HEK293 (cell line): ENCODE results near the gene CNPPD1.

Source experiments
- CTCF ChIP-seq: fragments of 450-650 bp; formaldehyde crosslinking; IDR thresholded peaks from 2 replicates; pipeline ENCODE4 v1.5.1; 2016; ENCODE audit warnings: missing biosample characterization, missing genetic modification characterization
- SALL2 ChIP-seq: fragments of 450-650 bp; formaldehyde crosslinking; IDR thresholded peaks from 2 replicates; pipeline ENCODE4 v1.5.0; 2017; ENCODE audit warnings: missing biosample characterization, mild to moderate bottlenecking, missing genetic modification characterization, borderline replicate concordance
- ZBTB44 ChIP-seq: fragments of 450-650 bp; IDR thresholded peaks from 2 replicates; pipeline ENCODE4 v1.5.1; 2018; ENCODE audit warnings: missing biosample characterization, mild to moderate bottlenecking, missing genetic modification characterization
- ZNF175 ChIP-seq: fragments of 450-650 bp; formaldehyde crosslinking; IDR thresholded peaks from 2 replicates; pipeline ENCODE4 v1.5.1; 2016; ENCODE audit warnings: missing biosample characterization, missing genetic modification characterization
- ZNF239 ChIP-seq: fragments of 450-650 bp; formaldehyde crosslinking; IDR thresholded peaks from 2 replicates; pipeline ENCODE4 v1.5.1; 2016; ENCODE audit warnings: missing biosample characterization, missing genetic modification characterization
- ZNF530 ChIP-seq: fragments of 450-650 bp; formaldehyde crosslinking; IDR thresholded peaks from 2 replicates; pipeline ENCODE4 v1.5.1; 2016; ENCODE audit warnings: low read depth, missing biosample characterization, missing genetic modification characterization
- TF ChIP-seq, protein P1 (sequence below): fragments of 450-650 bp; formaldehyde crosslinking; IDR thresholded peaks from 2 replicates; pipeline ENCODE4 v1.5.1; 2017; ENCODE audit warnings: missing biosample characterization, missing genetic modification characterization

GRCh38 chr2:219218732-219219701 lies 42.3 kb upstream of the CNPPD1 start, which contains the start of gene ABCB6:
- TF ChIP-seq, protein P1, sequence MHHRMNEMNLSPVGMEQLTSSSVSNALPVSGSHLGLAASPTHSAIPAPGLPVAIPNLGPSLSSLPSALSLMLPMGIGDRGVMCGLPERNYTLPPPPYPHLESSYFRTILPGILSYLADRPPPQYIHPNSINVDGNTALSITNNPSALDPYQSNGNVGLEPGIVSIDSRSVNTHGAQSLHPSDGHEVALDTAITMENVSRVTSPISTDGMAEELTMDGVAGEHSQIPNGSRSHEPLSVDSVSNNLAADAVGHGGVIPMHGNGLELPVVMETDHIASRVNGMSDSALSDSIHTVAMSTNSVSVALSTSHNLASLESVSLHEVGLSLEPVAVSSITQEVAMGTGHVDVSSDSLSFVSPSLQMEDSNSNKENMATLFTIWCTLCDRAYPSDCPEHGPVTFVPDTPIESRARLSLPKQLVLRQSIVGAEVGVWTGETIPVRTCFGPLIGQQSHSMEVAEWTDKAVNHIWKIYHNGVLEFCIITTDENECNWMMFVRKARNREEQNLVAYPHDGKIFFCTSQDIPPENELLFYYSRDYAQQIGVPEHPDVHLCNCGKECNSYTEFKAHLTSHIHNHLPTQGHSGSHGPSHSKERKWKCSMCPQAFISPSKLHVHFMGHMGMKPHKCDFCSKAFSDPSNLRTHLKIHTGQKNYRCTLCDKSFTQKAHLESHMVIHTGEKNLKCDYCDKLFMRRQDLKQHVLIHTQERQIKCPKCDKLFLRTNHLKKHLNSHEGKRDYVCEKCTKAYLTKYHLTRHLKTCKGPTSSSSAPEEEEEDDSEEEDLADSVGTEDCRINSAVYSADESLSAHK: peak; percentile 94
- no peak for TF ChIP-seq ZNF175
- TF ChIP-seq ZBTB44 (tag by site-specific recombination): no peak
- no peak for TF ChIP-seq ZNF530 (tag by site-specific recombination)
- TF ChIP-seq CTCF (tag by site-specific recombination): no peak
- no peak for TF ChIP-seq ZNF239 (tag by site-specific recombination)
- no peak for TF ChIP-seq SALL2 (tag by site-specific recombination)
